Breast epithelium (tissue), 3 donors: Measurements from ENCODE around the gene HNRNPF.
"Not testable (repeated sequence)": the region's sequence is repeated elsewhere in the genome, so short reads cannot be mapped to it uniquely, and the experiment has no call there.

ENCODE experiments used
- CTCF ChIP-seq, 3 donors: fragments of 450-650 bp; IDR thresholded peaks; one replicate each; pipeline ENCODE4 v1.5.1; 2016 to 2017; ENCODE audit warnings: antibody characterized with exemption in 3 of 3, mild to moderate bottlenecking in 3 of 3, moderate library complexity in 3 of 3
- POLR2A ChIP-seq: fragments of 450-650 bp; IDR thresholded peaks from one replicate; pipeline ENCODE4 v1.6.1; 2016; ENCODE audit warnings: antibody characterized with exemption, mild to moderate bottlenecking, moderate library complexity
- POLR2AphosphoS5 ChIP-seq, 3 donors: sonication (generic); formaldehyde crosslinking; IDR thresholded peaks; one replicate each; pipeline ENCODE4 v1.6.1; 2017; ENCODE audit warnings: antibody characterized with exemption in 3 of 3

- not testable (repeated sequence) for TF ChIP-seq POLR2A; POLR2AphosphoS5 (IDR thresholded peaks at IDR 0.05); CTCF (IDR thresholded peaks at IDR 0.05)
These were observed 47.6 kb upstream of the HNRNPF start for GRCh38 chr10:43456561-43456960.
